Left ventricle myocardium inferior (tissue), 1 donor: ENCODE data around the gene CADPS2. TPM values are rescaled to one million over a fixed set of nuclear protein-coding genes. Genes with fewer than 3 reads are reported as not detected.

Experiments
- DNase-seq: peaks from one replicate; pipeline ENCODE4 v3.0.0-alpha.2; 2020
- H3K27ac ChIP-seq: fragments of 200-600 bp; replicated peaks from 2 replicates; pipeline ENCODE4 v1.8.0; 2021
- H3K27me3 ChIP-seq: fragments of 200-600 bp; 2 replicates; pipeline ENCODE4 v1.8.0; 2021; ENCODE audit warnings: low read depth
- H3K36me3 ChIP-seq: fragments of 200-600 bp; 2 replicates; pipeline ENCODE4 v1.8.0; 2021
- H3K4me1 ChIP-seq: fragments of 200-600 bp; 2 replicates; pipeline ENCODE4 v1.8.0; 2021
- H3K4me3 ChIP-seq: fragments of 200-600 bp; 2 replicates; pipeline ENCODE4 v1.8.0; 2021; ENCODE audit warnings: mild to moderate bottlenecking, moderate library complexity
- H3K9me3 ChIP-seq: fragments of 200-600 bp; replicated peaks from 2 replicates; pipeline ENCODE4 v1.8.0; 2021
- intact Hi-C: fragments of 100-400 bp; cut with micrococcal nuclease; formaldehyde crosslinking; loops from one replicate; pipeline ENCODE4 v1.11.0; 2022
- total RNA-seq: library from RNA; stranded (reverse); fragmentation: NEBNext Ultra II Directional; extraction: Animal tissue kit (Norgen Biotek cat#: 25700); gene quantifications from one replicate; pipeline ENCODE4 v1.2.1, GENCODE V29; 2021
- TF ChIP-seq, protein P1 (sequence below): fragments of 200-600 bp; IDR thresholded peaks from 2 replicates; pipeline ENCODE4 v1.8.0; 2021; ENCODE audit warnings: antibody characterized with exemption, mild to moderate bottlenecking, borderline replicate concordance
- donor health status: DM: no; HTN: yes; CAD: no; lungs with severe emphysema.

Gene CADPS2
- total RNA-seq, 1 donor from 2014 or later, result 11.9 TPM

DNA sequence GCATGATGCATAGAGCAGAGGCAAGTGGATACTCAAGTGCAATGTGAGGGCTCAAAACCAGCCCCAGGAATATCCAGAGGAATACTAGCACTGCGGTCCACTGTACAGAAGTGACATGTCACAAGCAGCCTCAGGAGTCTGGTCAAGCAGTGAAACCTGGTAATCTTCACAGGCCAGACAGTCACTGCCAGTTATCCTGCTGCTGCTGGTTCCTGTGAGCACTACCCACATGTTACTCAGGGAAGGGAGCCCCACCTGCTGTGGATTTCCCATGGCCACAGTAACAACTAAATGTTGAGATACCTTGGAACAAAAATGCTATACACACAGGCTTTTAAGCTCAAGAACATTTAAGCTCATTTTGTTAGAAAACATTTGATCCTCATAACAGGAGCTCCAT is 290.4 kb downstream of the CADPS2 start:
- H3K27me3 ChIP-seq, result no peaks in the 10 kb centered on the region
- intact Hi-C loops, result no loop called here
- H3K27ac ChIP-seq, result no peak overlapping the region
- H3K4me3 ChIP-seq, result no peak overlapping the region
- H3K4me1 ChIP-seq, result no peaks in the 10 kb centered on the region
- TF ChIP-seq, protein P1, sequence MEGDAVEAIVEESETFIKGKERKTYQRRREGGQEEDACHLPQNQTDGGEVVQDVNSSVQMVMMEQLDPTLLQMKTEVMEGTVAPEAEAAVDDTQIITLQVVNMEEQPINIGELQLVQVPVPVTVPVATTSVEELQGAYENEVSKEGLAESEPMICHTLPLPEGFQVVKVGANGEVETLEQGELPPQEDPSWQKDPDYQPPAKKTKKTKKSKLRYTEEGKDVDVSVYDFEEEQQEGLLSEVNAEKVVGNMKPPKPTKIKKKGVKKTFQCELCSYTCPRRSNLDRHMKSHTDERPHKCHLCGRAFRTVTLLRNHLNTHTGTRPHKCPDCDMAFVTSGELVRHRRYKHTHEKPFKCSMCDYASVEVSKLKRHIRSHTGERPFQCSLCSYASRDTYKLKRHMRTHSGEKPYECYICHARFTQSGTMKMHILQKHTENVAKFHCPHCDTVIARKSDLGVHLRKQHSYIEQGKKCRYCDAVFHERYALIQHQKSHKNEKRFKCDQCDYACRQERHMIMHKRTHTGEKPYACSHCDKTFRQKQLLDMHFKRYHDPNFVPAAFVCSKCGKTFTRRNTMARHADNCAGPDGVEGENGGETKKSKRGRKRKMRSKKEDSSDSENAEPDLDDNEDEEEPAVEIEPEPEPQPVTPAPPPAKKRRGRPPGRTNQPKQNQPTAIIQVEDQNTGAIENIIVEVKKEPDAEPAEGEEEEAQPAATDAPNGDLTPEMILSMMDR, result no peak
- no peaks in the 10 kb centered on the region for H3K36me3 ChIP-seq
- DNase-seq, result no peak
- H3K9me3 ChIP-seq, result peaks cover 6% of the 10 kb centered on the region

DNA sequence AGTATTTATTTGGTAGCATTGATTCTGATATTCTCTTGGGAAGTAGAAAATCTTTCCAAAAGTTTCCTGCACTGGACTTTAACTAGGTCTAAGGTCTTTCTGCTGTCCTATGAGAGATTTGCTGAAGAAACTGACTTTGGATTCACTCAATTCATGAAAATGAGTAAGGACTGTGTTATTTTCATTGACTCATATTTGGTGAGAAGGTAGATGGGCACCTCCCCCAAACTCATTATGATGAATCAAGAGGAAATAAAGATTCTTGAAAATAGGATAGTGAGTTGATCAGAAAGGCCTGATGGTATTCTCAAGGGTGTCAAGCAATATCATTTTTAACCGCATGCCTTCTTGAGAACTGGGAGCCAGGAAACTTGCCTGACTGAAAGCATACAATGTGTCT is 297.6 kb downstream of the CADPS2 start:
- H3K27me3 ChIP-seq, result no peaks in the 10 kb centered on the region
- DNase-seq, result no peak
- H3K4me3 ChIP-seq, result no peak overlapping the region
- H3K27ac ChIP-seq, result no peak overlapping the region
- TF ChIP-seq, protein P1, result no peak
- peaks cover 5% of the 10 kb centered on the region for H3K36me3 ChIP-seq
- peaks cover 6% of the 10 kb centered on the region for H3K9me3 ChIP-seq
- no peaks in the 10 kb centered on the region for H3K4me1 ChIP-seq
- intact Hi-C loops, result no loop called here

GRCh38 chr7:122584676-122585251 is 301.5 kb downstream of the CADPS2 start:
- Histone ChIP-seq H3K27me3 (no peaks in the 10 kb centered on the region), H3K27ac (no peak overlapping the region), H3K4me3 (no peak overlapping the region), H3K4me1 (no peaks in the 10 kb centered on the region), H3K9me3 (no peaks in the 10 kb centered on the region), H3K36me3 (peaks cover 11% of the 10 kb centered on the region)
- TF ChIP-seq, protein P1, result no peak
- DNase-seq, result no peak
- intact Hi-C loops, result no loop called here

- H3K4me1 ChIP-seq, result no peaks in the 10 kb centered on the region
- TF ChIP-seq, protein P1, result no peak
- H3K36me3 ChIP-seq, result peaks cover 17% of the 10 kb centered on the region
- no peak for DNase-seq
- no peaks in the 10 kb centered on the region for H3K27me3 ChIP-seq
- no peak overlapping the region for H3K27ac ChIP-seq
- no peak overlapping the region for H3K4me3 ChIP-seq
- no peaks in the 10 kb centered on the region for H3K9me3 ChIP-seq
- intact Hi-C loops, result no loop called here
Measured at GRCh38 chr7:122578350-122578749, 307.9 kb downstream of the CADPS2 start.

DNA sequence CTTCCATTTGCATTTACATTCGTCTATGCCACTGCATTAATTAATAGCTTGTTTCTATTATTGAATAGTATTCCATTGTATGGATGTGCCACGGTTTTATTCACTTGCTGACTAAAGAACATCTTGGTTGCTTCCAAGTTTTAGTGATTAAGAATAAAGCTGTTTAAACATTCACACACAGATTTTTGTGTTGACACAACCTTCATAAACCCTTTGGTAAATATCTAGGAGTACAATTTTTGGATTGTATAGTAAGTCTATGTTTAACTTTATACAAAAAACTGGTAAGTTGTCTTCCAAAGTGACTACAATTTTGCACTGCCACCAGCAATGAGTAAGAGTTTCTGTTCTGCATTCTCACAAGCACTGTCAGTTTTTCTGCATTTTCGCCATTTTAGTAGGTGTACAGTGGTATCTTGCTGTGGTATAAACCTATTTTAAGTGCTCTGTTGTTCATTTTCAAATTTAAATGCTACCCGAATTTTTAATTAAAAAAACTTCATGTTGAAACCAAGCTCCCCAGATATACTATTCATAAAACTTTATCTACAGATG is 308.7 kb downstream of the CADPS2 start:
- no peak for DNase-seq
- intact Hi-C loops, result no loop called here
- TF ChIP-seq, protein P1, result no peak
- Histone ChIP-seq H3K36me3 (peaks cover 17% of the 10 kb centered on the region), H3K9me3 (no peaks in the 10 kb centered on the region), H3K27ac (no peak overlapping the region), H3K4me1 (no peaks in the 10 kb centered on the region), H3K4me3 (no peak overlapping the region), H3K27me3 (no peaks in the 10 kb centered on the region)
